Ascending aorta (tissue), 2 donors: ENCODE results near the gene ABCA13. TPM values are rescaled to one million over a fixed set of nuclear protein-coding genes. Genes with fewer than 3 reads are reported as not detected.

Source experiments
- DNase-seq, 2 donors: peaks; one replicate each; pipeline ENCODE4 v3.0.0-alpha.2; 2019; ENCODE audit warnings: low spot score in 2 of 2
- H3K27ac ChIP-seq, 2 donors: fragments of 200-600 bp; sonication (generic); one replicate each; pipeline ENCODE4 v1.5.1; 2016 to 2017; ENCODE audit warnings: mild to moderate bottlenecking in 1 of 2
- H3K27me3 ChIP-seq: fragments of 200-600 bp; sonication (generic); one replicate; pipeline ENCODE4 v1.5.1; 2017
- H3K36me3 ChIP-seq, 2 donors: fragments of 200-600 bp; sonication (generic); one replicate each; pipeline ENCODE4 v1.5.1; 2016
- H3K4me1 ChIP-seq, 2 donors: fragments of 200-600 bp; sonication (generic); one replicate each; pipeline ENCODE4 v1.5.1; 2016 to 2017; ENCODE audit warnings: mild to moderate bottlenecking in 1 of 2
- H3K4me3 ChIP-seq, 2 donors: fragments of 200-600 bp; sonication (generic); one replicate each; pipeline ENCODE4 v1.5.1; 2016 to 2017; ENCODE audit warnings: mild to moderate bottlenecking in 1 of 2
- H3K9me3 ChIP-seq, 2 donors: fragments of 200-600 bp; sonication (generic); one replicate each; pipeline ENCODE4 v1.5.1; 2016
- CTCF ChIP-seq, 3 experiments: fragments of 200-600 bp in 2 of 3; fragments of 450-650 bp in 1 of 3; sonication (generic) in 2 of 3; IDR thresholded peaks; one replicate each; pipeline ENCODE4 v1.5.1; 2016 to 2019; ENCODE audit warnings: antibody characterized with exemption in 3 of 3, mild to moderate bottlenecking in 1 of 3, moderate library complexity in 1 of 3
- intact Hi-C: fragments of 100-400 bp; cut with DNase I; formaldehyde crosslinking; loops from one replicate; pipeline ENCODE4 v1.15.1; 2023
- total RNA-seq: library from RNA; depleted of rRNA; stranded (reverse); fragments of >200 nt; gene quantifications from one replicate; pipeline ENCODE4 v1.1.0, GENCODE V29; 2016

The ABCA13 gene
- total RNA-seq, 1 donor from 2014 or later, result not detected

DNA sequence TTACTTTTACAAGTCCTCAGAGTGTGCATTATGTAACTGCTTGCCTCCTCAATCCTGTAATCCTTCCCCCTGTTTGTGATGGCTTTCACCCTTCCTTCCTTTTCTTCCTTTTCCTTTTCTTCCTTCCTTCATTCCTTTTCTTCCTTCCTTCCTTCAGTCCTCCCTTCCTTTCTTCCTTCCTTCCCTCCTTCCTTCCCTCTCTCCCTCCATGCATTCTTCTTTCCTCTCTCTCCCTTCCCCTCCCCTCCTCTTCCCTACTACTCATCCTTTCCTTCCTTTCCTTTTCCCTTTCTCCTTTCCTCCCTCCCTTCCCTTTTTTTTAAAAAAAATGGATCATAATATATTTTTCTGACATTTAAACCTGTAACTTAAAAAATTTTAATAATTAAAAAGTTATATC is 22.2 kb upstream of the ABCA13 start:
- Histone ChIP-seq H3K9me3 (no peaks in the 10 kb centered on the region), H3K4me3 (no peak overlapping the region), H3K36me3 (no peaks in the 10 kb centered on the region), H3K27me3 (no peaks in the 10 kb centered on the region), H3K27ac (no peak overlapping the region), H3K4me1 (no peaks in the 10 kb centered on the region)
- no peak for TF ChIP-seq CTCF (IDR thresholded peaks at IDR 0.05)
- intact Hi-C loops, result no loop called here
- no peak for DNase-seq

- TF ChIP-seq CTCF (IDR thresholded peaks at IDR 0.05), result no peak
- H3K27ac ChIP-seq, result no peak overlapping the region
- DNase-seq, result no peak
- no peaks in the 10 kb centered on the region for H3K9me3 ChIP-seq
- H3K4me3 ChIP-seq, result no peak overlapping the region
- H3K27me3 ChIP-seq, result no peaks in the 10 kb centered on the region
- intact Hi-C loops, result no loop called here
- no peaks in the 10 kb centered on the region for H3K36me3 ChIP-seq
- H3K4me1 ChIP-seq, result no peaks in the 10 kb centered on the region
Observed at GRCh38 chr7:48150086-48150485, 21.2 kb upstream of the ABCA13 start.

GRCh38 chr7:48154792-48155413 is 16.4 kb upstream of the ABCA13 start:
- Histone ChIP-seq H3K9me3 (no peaks in the 10 kb centered on the region), H3K36me3 (no peaks in the 10 kb centered on the region), H3K27ac (no peak overlapping the region), H3K4me3 (no peak overlapping the region), H3K4me1 (no peaks in the 10 kb centered on the region), H3K27me3 (no peaks in the 10 kb centered on the region)
- intact Hi-C loops, result no loop called here
- TF ChIP-seq CTCF (IDR thresholded peaks at IDR 0.05), result no peak
- DNase-seq, result no peak

DNA sequence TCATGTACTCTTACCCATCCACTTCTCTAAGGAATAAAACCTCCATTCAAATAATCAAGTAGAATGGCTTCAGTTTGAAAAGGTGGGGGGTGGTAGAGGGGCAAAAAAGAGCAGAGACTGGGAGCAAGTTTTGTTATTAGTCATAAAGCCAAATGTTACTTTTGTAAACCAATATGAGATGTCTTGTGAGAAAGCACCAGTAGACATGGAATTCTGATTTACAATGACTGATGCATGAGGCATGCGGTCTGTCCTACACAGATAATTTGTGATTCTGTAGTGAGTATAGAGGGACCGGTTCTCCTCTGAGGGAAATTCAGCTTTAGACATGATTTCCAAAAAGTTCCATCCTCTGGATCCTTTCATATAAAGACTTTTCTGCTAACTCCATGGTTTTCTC is 12.9 kb upstream of the ABCA13 start:
- H3K27ac ChIP-seq, result no peak overlapping the region
- H3K36me3 ChIP-seq, result no peaks in the 10 kb centered on the region
- no peaks in the 10 kb centered on the region for H3K27me3 ChIP-seq
- H3K4me3 ChIP-seq, result no peak overlapping the region
- intact Hi-C loops, result no loop called here
- no peaks in the 10 kb centered on the region for H3K4me1 ChIP-seq
- DNase-seq, result no peak
- no peak for TF ChIP-seq CTCF (IDR thresholded peaks at IDR 0.05)
- H3K9me3 ChIP-seq, result no peaks in the 10 kb centered on the region

DNA sequence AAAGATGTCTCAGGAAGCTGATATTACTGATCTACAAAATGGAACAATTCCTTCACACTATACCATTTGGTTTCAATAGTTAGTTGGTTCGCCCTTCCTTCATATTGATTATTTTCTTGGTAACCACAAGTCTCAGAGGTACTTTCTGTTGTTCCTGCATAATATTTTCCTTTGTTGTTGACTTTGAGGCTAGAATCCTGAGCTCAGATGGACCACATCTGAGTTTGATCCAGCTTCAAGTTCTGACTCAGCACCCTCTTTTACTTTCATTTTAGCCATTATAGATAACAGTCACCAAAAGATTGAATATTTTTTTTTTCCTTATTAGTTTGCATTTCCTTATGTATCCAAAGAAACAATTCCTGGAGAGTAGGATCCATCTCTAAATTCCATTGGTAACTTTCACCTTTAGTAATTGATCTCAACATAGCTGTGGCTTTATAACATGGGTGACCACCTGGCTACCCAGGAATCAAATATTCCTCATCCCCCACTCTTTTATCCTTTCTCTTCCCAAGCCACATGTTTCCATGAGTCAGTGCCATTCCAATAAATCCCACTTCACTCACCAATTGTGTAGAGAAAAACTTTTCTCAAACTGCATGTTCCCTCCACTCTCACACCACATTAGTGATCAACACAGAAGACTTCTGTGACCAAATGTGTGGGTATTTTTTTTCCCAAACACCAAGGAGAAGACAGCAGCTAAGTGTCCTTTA is 9.7 kb upstream of the ABCA13 start:
- Histone ChIP-seq H3K4me3 (no peak overlapping the region), H3K27me3 (no peaks in the 10 kb centered on the region), H3K4me1 (no peaks in the 10 kb centered on the region), H3K9me3 (no peaks in the 10 kb centered on the region), H3K36me3 (no peaks in the 10 kb centered on the region), H3K27ac (no peak overlapping the region)
- no peak for TF ChIP-seq CTCF (IDR thresholded peaks at IDR 0.05)
- intact Hi-C loops, result no loop called here
- DNase-seq, result no peak
